Measurements from ENCODE around the gene STK39.
A peak's percentile ranks its signal among the peaks of the same experiment; 100 is the strongest.

The STK39 gene

GRCh38 chr2:168243061-168243460 is 4.3 kb downstream of the STK39 start:
- DNase-seq (ENCODE audit: low read depth) = no peak

- no peak for DNase-seq (ENCODE audit: low read depth)
These were observed 5.6 kb downstream of the STK39 start for GRCh38 chr2:168241746-168242145.

- no peak for DNase-seq (ENCODE audit: low read depth)
These were observed 6.2 kb downstream of the STK39 start for GRCh38 chr2:168241208-168241607.

- no peak for DNase-seq (ENCODE audit: low read depth)
These were observed 8.1 kb downstream of the STK39 start for GRCh38 chr2:168239281-168239680.

- no peak for DNase-seq (ENCODE audit: low read depth)
These were observed 9.7 kb downstream of the STK39 start for GRCh38 chr2:168237741-168238140.

GRCh38 chr2:168234407-168235085 is 12.8 kb downstream of the STK39 start:
- DNase-seq (ENCODE audit: low read depth) = no peak

- DNase-seq (ENCODE audit: low read depth) = no peak
These were observed 13.5 kb downstream of the STK39 start for GRCh38 chr2:168233726-168234406.

GRCh38 chr2:168233166-168233565 is 14.2 kb downstream of the STK39 start:
- no peak for DNase-seq (ENCODE audit: low read depth)

- no peak for DNase-seq (ENCODE audit: low read depth)
These were observed 15.7 kb downstream of the STK39 start for GRCh38 chr2:168231609-168232241.

- no peak for DNase-seq (ENCODE audit: low read depth)
These were observed 17.0 kb downstream of the STK39 start for GRCh38 chr2:168230389-168230788.

- DNase-seq (ENCODE audit: low read depth) = no peak
These were observed 23.0 kb downstream of the STK39 start for GRCh38 chr2:168224346-168224745.

GRCh38 chr2:168222088-168222487 is 25.3 kb downstream of the STK39 start:
- no peak for DNase-seq (ENCODE audit: low read depth)

GRCh38 chr2:168220965-168221819 is 26.2 kb downstream of the STK39 start:
- no peak for DNase-seq (ENCODE audit: low read depth)

GRCh38 chr2:168217920-168218319 is 29.5 kb downstream of the STK39 start:
- DNase-seq (ENCODE audit: low read depth) = no peak

- DNase-seq (ENCODE audit: low read depth) = no peak
These were observed 30.9 kb downstream of the STK39 start for GRCh38 chr2:168216351-168217005.

- DNase-seq (ENCODE audit: low read depth) = no peak
These were observed 31.6 kb downstream of the STK39 start for GRCh38 chr2:168215813-168216212.

- no peak for DNase-seq (ENCODE audit: low read depth)
These were observed 34.5 kb downstream of the STK39 start for GRCh38 chr2:168212866-168213265.

GRCh38 chr2:168212167-168212566 is 35.2 kb downstream of the STK39 start:
- DNase-seq (ENCODE audit: low read depth) = no peak

- peak; percentile 42 for DNase-seq (ENCODE audit: low read depth)
These were observed 35.7 kb downstream of the STK39 start for GRCh38 chr2:168211664-168212163.

GRCh38 chr2:168210895-168211570 is 36.4 kb downstream of the STK39 start:
- no peak for DNase-seq (ENCODE audit: low read depth)

Data from activated T-cell treated with anti-CD3 and anti-CD28 coated beads for 24 hours (primary cell).